Peyer's patch (tissue), 4 donors: ENCODE data around the gene FMOD. TPM values are rescaled to one million over a fixed set of nuclear protein-coding genes. Genes with fewer than 3 reads are reported as not detected.
A peak's percentile ranks its signal among the peaks of the same experiment; 100 is the strongest.

Source experiments
- DNase-seq, 3 donors: peaks; one replicate each; pipeline ENCODE4 v3.0.0-alpha.2; 2017 to 2019
- H3K27ac ChIP-seq, 4 donors: fragments of 200-600 bp; sonication (generic); one replicate each; pipeline ENCODE4 v1.5.1; 2016 to 2019
- H3K27me3 ChIP-seq, 2 donors: fragments of 200-600 bp; sonication (generic); one replicate each; pipeline ENCODE4 v1.5.1; 2019
- H3K36me3 ChIP-seq, 3 donors: fragments of 200-600 bp; sonication (generic); one replicate each; pipeline ENCODE4 v1.5.1; 2016 to 2019
- H3K4me1 ChIP-seq, 4 donors: fragments of 200-600 bp; sonication (generic); one replicate each; pipeline ENCODE4 v1.5.1; 2016 to 2019
- H3K4me3 ChIP-seq, 4 donors: fragments of 200-600 bp; sonication (generic); 1 replicate in 3 of 4; 2 replicates in 1 of 4; pipeline ENCODE4 v1.5.1; 2016 to 2019; ENCODE audit warnings: mild to moderate bottlenecking in 1 of 4
- H3K9me3 ChIP-seq, 4 donors: fragments of 200-600 bp; sonication (generic); one replicate each; pipeline ENCODE4 v1.5.1; 2016 to 2019; ENCODE audit warnings: mild to moderate bottlenecking in 1 of 4
- POLR2A ChIP-seq, 2 donors: fragments of 450-650 bp; IDR thresholded peaks; one replicate each; pipeline ENCODE4 v1.5.1; 2017; ENCODE audit warnings: antibody characterized with exemption in 2 of 2, mild to moderate bottlenecking in 2 of 2, moderate library complexity in 2 of 2
- total RNA-seq, 4 donors: library from RNA; depleted of rRNA; stranded (reverse); fragments of >200 nt; gene quantifications; one replicate each; pipeline ENCODE4 v1.1.0, GENCODE V29; 2016
- TF ChIP-seq, protein P1 (sequence below), 6 experiments: fragments of 450-650 bp in 4 of 6; fragments of 200-600 bp in 2 of 6; sonication (generic) in 1 of 6; IDR thresholded peaks; one replicate each; pipeline ENCODE4 v1.5.1; 2017 to 2019; ENCODE audit warnings: antibody characterized with exemption in 6 of 6, mild to moderate bottlenecking in 3 of 6, moderate library complexity in 1 of 6

The FMOD gene
- total RNA-seq, 4 donors from 2014 or later: 10.5 to 33.8 (median 12.2) TPM

DNA sequence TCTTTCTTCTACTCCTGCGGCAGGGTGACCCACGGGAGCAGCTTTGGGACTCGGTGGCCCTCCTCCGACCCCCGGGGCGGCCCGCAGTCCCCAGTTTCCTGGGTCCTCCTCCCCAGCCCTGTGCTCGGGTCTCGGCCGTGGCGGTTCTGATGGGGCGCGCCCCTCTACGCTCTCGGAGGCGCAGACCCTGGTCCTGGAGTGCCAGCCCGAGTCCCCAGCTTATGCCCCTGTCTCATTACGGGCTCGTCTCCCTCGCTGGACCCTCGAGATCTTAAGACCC, 45.2 kb downstream of the FMOD start:
- Histone ChIP-seq H3K4me1 (peaks cover 7 to 44% (median 11%) of the 10 kb centered on the region in 4 donors), H3K9me3 (no peaks in the 10 kb centered on the region), H3K36me3 (peaks cover 0 to 30% (median 0%) of the 10 kb centered on the region in 3 donors), H3K27me3 (no peaks in the 10 kb centered on the region), H3K4me3 (peak overlapping the region; percentile 90 to 98 (median 97)), H3K27ac (peak overlapping the region; percentile 97 to 100 (median 98))
- TF ChIP-seq, protein P1, sequence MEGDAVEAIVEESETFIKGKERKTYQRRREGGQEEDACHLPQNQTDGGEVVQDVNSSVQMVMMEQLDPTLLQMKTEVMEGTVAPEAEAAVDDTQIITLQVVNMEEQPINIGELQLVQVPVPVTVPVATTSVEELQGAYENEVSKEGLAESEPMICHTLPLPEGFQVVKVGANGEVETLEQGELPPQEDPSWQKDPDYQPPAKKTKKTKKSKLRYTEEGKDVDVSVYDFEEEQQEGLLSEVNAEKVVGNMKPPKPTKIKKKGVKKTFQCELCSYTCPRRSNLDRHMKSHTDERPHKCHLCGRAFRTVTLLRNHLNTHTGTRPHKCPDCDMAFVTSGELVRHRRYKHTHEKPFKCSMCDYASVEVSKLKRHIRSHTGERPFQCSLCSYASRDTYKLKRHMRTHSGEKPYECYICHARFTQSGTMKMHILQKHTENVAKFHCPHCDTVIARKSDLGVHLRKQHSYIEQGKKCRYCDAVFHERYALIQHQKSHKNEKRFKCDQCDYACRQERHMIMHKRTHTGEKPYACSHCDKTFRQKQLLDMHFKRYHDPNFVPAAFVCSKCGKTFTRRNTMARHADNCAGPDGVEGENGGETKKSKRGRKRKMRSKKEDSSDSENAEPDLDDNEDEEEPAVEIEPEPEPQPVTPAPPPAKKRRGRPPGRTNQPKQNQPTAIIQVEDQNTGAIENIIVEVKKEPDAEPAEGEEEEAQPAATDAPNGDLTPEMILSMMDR (IDR thresholded peaks at IDR 0.05): no peak
- TF ChIP-seq POLR2A (IDR thresholded peaks at IDR 0.05): no peak
- no peak for DNase-seq

DNA sequence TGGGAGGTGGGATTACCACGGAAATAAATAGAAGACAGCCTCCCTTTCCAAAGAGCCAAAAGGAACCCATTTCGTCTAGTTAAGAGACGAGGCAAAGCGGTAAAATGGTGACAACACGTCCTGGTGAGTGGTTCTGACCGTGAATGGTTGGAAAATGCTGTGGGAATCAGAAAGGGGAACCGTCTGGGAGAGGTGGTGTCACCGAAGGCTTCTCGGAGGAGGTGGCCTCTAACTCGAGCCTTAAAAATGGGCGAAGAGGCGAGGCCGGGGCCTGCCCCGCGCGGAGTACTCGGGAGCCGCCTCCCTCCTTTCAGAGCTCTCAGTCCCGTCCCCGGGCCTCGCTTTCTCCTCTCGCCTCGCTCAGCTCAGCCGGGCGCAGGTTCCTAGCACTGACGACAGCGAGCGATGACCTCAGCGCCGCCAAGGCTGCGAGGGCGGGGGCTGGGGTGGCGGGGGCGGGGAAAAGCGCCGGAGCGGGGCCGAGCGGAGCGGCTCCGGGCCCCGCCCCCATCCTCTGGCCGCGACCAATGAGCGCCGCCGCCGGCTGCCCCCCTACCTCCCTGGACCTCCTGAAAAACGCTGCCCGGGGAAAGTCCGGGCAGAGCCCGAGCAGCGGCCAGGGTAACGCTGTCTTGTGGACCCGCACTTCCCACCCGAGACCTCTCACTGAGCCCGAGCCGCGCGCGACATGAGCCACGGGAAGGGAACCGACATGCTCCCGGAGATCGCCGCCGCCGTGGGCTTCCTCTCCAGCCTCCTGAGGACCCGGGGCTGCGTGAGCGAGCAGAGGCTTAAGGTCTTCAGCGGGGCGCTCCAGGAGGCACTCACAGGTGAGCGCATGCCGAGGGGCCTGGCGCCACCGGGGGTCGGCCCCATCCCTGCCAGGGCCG, 45.8 kb downstream of the FMOD start, which contains the start of gene BTG2:
Gene BTG2, plus strand, starts transcription at position 601 of the 890 bp plus-strand sequence. Its CDS starts 88 bp downstream, at position 689.
- Histone ChIP-seq H3K27ac (peak within 1 kb of the TSS; percentile 97 to 100 (median 98)), H3K27me3 (no peaks in the 10 kb centered on the region), H3K9me3 (no peaks in the 10 kb centered on the region), H3K4me3 (peak within 1 kb of the TSS; percentile 90 to 98 (median 97)), H3K4me1 (peaks cover 7 to 44% (median 14%) of the 10 kb centered on the region in 4 donors), H3K36me3 (peaks cover 0 to 30% (median 0%) of the 10 kb centered on the region in 3 donors)
- peak; percentile 99 to 100 for TF ChIP-seq POLR2A (IDR thresholded peaks at IDR 0.05)
- TF ChIP-seq, protein P1 (IDR thresholded peaks at IDR 0.05): no peak
- peak; percentile 94 to 97 (median 97) for DNase-seq

DNA sequence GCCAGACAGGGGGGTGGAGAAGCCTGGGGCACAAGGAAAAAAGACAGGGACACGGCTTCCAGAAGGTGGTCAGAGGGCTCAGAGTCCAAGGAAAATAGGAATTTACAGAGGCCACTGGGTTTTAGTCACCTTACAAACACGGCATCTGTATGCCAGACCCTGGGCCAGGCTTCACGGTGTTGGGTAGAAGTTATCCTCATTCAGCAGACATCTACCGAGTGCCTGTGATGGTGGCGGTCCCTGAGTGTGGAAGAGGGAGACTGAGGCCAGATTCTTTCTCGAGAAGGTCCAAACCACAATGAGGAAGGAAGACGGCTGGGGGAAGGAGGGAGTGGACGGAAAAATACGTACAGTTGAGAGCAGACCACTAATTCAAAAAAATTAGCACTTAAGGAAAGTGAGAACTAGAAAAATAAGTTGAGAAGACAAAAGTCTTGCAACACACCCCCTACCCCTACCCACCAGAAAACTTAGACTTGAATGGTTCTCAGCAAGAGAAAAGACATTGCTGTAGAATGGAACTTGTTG, 46.5 kb downstream of the FMOD start:
- Histone ChIP-seq H3K4me3 (peak overlapping the region; percentile 90 to 98 (median 97)), H3K9me3 (no peaks in the 10 kb centered on the region), H3K36me3 (peaks cover 0 to 28% (median 0%) of the 10 kb centered on the region in 3 donors), H3K27me3 (no peaks in the 10 kb centered on the region), H3K4me1 (peaks cover 7 to 39% (median 12%) of the 10 kb centered on the region in 4 donors), H3K27ac (peak overlapping the region; percentile 97 to 100 (median 98))
- peak in 1 of 3 donors; percentile 61 for DNase-seq
- TF ChIP-seq, protein P1 (IDR thresholded peaks at IDR 0.05): no peak
- TF ChIP-seq POLR2A (IDR thresholded peaks at IDR 0.05): no peak

DNA sequence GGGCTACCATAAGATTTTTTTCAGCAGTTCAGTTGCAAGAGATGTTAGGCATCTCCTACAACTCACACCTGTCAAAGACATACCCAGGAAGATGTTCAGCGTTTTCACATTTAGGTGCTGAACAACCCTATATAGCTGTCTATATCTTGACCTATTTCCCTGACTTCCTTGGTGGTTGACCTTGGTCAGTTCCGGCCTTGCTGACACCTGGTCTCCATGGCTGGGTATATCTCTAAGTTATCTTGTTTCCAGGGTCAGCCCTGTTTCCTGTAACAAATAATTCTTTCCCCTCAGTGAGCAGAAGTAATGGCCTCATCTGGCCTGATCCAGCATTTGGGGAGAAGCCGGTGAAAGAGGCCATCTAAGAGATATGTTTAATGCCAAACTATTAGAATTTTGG, 48.0 kb downstream of the FMOD start:
- Histone ChIP-seq H3K4me3 (no peak overlapping the region), H3K9me3 (no peaks in the 10 kb centered on the region), H3K36me3 (peaks cover 0 to 12% (median 0%) of the 10 kb centered on the region in 3 donors), H3K27me3 (no peaks in the 10 kb centered on the region), H3K27ac (peak overlapping the region in 2 of 4 donors; percentile 4 to 50), H3K4me1 (peaks cover 4 to 23% (median 7%) of the 10 kb centered on the region in 4 donors)
- TF ChIP-seq, protein P1 (IDR thresholded peaks at IDR 0.05): no peak
- no peak for TF ChIP-seq POLR2A (IDR thresholded peaks at IDR 0.05)
- no peak for DNase-seq

DNA sequence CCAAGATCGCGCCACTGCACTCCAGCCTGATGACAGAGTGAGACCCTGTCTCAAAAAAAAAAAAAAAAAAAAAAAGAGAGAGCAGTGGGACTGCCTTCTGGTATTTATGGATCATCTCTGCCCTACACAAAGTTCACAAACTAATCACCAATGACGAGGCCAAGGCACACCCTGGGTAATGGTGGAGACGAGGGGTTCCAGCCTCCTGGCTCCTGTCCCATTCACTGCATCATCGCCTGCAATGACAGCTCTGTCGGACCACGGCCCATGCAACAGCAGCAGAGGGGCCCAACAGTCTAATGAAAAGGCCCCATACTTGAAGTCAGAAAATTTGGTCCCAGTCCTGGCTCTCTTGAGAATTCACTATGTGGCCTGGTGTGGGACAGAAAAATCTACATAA, 48.5 kb downstream of the FMOD start:
- Histone ChIP-seq H3K27ac (peak overlapping the region in 2 of 4 donors; percentile 4 to 62), H3K27me3 (no peaks in the 10 kb centered on the region), H3K36me3 (peaks cover 0 to 8% (median 0%) of the 10 kb centered on the region in 3 donors), H3K4me1 (peaks cover 4 to 19% (median 7%) of the 10 kb centered on the region in 4 donors), H3K4me3 (no peak overlapping the region), H3K9me3 (no peaks in the 10 kb centered on the region)
- TF ChIP-seq, protein P1 (IDR thresholded peaks at IDR 0.05): no peak
- TF ChIP-seq POLR2A (IDR thresholded peaks at IDR 0.05): peak in 1 of 2 donors; percentile 36
- peak in 2 of 3 donors; percentile 67 to 79 for DNase-seq
